Breast epithelium (tissue), 4 donors: Measurements from ENCODE around the gene COA4. TPM values are rescaled to one million over a fixed set of nuclear protein-coding genes. Genes with fewer than 3 reads are reported as not detected.

ENCODE experiments used
- DNase-seq, 2 donors: peaks; one replicate each; pipeline ENCODE4 v3.0.0-alpha.2; 2019; ENCODE audit warnings: low spot score in 2 of 2
- H3K27ac ChIP-seq, 2 donors: fragments of 200-600 bp; sonication (generic) in 1 of 2; one replicate each; pipeline ENCODE4 v1.5.1; 2016 to 2019; ENCODE audit warnings: mild to moderate bottlenecking in 1 of 2
- H3K27me3 ChIP-seq, 2 donors: fragments of 200-600 bp; sonication (generic) in 1 of 2; one replicate each; pipeline versions ENCODE4 v1.5.1 to v1.6.0; 2017 to 2019; ENCODE audit warnings: control low read depth in 1 of 2, mild to moderate bottlenecking in 1 of 2
- H3K36me3 ChIP-seq: fragments of 200-600 bp; one replicate; pipeline ENCODE4 v1.5.1; 2019
- H3K4me1 ChIP-seq, 2 donors: fragments of 200-600 bp; sonication (generic); one replicate each; pipeline ENCODE4 v1.5.1; 2016 to 2019; ENCODE audit warnings: control low read depth in 1 of 2
- H3K4me3 ChIP-seq, 3 donors: fragments of 200-600 bp; sonication (generic); 1 replicate in 2 of 3; 2 replicates in 1 of 3; pipeline ENCODE4 v1.5.1; 2016 to 2019; ENCODE audit warnings: mild to moderate bottlenecking in 3 of 3, moderate library complexity in 2 of 3
- H3K9me3 ChIP-seq, 2 donors: fragments of 200-600 bp; sonication (generic) in 1 of 2; one replicate each; pipeline ENCODE4 v1.5.1; 2016 to 2019; ENCODE audit warnings: control low read depth in 1 of 2
- POLR2A ChIP-seq: fragments of 450-650 bp; IDR thresholded peaks from one replicate; pipeline ENCODE4 v1.6.1; 2016; ENCODE audit warnings: antibody characterized with exemption, mild to moderate bottlenecking, moderate library complexity
- POLR2AphosphoS5 ChIP-seq, 3 donors: sonication (generic); formaldehyde crosslinking; IDR thresholded peaks; one replicate each; pipeline ENCODE4 v1.6.1; 2017; ENCODE audit warnings: antibody characterized with exemption in 3 of 3
- intact Hi-C: fragments of 100-400 bp; cut with DNase I; formaldehyde crosslinking; loops from one replicate; pipeline ENCODE4 v1.15.1; 2023; ENCODE audit warnings: low total_unique reads
- total RNA-seq, 3 donors: library from RNA; depleted of rRNA; stranded (reverse); fragments of >200 nt; gene quantifications; one replicate each; pipeline ENCODE4 v1.1.0, GENCODE V29; 2016
- TF ChIP-seq, protein P1 (sequence below), 3 donors: fragments of 450-650 bp; IDR thresholded peaks; one replicate each; pipeline ENCODE4 v1.5.1; 2016 to 2017; ENCODE audit warnings: antibody characterized with exemption in 3 of 3, mild to moderate bottlenecking in 3 of 3, moderate library complexity in 3 of 3

The COA4 gene
- total RNA-seq, 3 donors from 2014 or later = 58.9 to 76.7 (median 74.2) TPM

DNA sequence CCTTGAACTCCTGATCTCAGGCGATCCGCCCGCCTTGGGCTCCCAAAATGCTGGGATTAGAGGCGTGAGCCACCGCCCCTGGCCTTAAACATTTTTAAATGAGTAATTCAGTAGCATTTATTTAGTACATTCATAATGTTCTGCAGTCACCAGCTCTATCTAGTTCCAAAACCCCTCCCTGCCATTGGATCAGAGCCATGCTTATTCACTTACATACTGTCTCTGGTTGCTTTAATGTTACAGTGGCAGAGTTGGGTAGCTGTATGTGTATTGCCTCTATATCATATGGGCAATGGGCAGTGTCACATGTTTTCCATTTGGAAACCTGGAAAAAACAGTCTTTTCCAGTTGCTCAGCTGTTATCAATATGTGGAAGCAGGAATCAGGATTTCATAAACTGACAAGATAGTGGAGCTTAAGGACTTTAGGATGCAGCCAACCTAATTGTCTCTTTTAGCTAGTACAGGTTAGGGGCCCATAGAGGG, 10.5 kb downstream of the COA4 start:
- TF ChIP-seq POLR2AphosphoS5 (IDR thresholded peaks at IDR 0.05) = no peak
- no peak for TF ChIP-seq POLR2A
- TF ChIP-seq, protein P1, sequence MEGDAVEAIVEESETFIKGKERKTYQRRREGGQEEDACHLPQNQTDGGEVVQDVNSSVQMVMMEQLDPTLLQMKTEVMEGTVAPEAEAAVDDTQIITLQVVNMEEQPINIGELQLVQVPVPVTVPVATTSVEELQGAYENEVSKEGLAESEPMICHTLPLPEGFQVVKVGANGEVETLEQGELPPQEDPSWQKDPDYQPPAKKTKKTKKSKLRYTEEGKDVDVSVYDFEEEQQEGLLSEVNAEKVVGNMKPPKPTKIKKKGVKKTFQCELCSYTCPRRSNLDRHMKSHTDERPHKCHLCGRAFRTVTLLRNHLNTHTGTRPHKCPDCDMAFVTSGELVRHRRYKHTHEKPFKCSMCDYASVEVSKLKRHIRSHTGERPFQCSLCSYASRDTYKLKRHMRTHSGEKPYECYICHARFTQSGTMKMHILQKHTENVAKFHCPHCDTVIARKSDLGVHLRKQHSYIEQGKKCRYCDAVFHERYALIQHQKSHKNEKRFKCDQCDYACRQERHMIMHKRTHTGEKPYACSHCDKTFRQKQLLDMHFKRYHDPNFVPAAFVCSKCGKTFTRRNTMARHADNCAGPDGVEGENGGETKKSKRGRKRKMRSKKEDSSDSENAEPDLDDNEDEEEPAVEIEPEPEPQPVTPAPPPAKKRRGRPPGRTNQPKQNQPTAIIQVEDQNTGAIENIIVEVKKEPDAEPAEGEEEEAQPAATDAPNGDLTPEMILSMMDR (IDR thresholded peaks at IDR 0.05) = no peak
- DNase-seq = no peak
- Histone ChIP-seq H3K4me1 (no peaks in the 10 kb centered on the region), H3K36me3 (no peaks in the 10 kb centered on the region), H3K4me3 (no peak overlapping the region), H3K27me3 (no peaks in the 10 kb centered on the region), H3K27ac (no peak overlapping the region), H3K9me3 (no peaks in the 10 kb centered on the region)
- intact Hi-C loops = no loop called here

DNA sequence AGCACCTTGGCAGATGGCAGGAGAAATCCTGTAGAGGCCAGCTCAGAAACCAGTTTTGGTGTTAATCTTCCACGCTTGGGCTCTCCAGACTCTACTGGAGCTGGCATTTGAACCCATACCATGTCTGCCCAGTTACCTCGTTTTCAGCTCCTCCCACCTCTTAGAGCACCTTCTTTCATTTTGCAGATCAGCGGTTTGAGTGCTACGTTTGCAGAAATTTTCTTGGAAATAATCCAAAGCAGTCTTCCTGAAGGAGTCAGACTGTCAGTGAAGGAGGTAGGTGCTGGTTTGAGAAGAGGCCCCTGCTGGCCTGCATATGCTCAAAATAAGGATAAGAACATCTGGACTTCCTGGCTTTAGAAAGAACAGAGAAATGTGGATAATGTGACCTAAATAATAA, 13.7 kb downstream of the COA4 start:
- TF ChIP-seq, protein P1 (IDR thresholded peaks at IDR 0.05) = no peak
- no peak for TF ChIP-seq POLR2AphosphoS5 (IDR thresholded peaks at IDR 0.05)
- no peak for TF ChIP-seq POLR2A
- no peaks in the 10 kb centered on the region for H3K4me1 ChIP-seq
- H3K36me3 ChIP-seq = no peaks in the 10 kb centered on the region
- H3K4me3 ChIP-seq = no peak overlapping the region
- no peaks in the 10 kb centered on the region for H3K9me3 ChIP-seq
- intact Hi-C loops = no loop called here
- no peak overlapping the region for H3K27ac ChIP-seq
- DNase-seq = no peak
- no peaks in the 10 kb centered on the region for H3K27me3 ChIP-seq

DNA sequence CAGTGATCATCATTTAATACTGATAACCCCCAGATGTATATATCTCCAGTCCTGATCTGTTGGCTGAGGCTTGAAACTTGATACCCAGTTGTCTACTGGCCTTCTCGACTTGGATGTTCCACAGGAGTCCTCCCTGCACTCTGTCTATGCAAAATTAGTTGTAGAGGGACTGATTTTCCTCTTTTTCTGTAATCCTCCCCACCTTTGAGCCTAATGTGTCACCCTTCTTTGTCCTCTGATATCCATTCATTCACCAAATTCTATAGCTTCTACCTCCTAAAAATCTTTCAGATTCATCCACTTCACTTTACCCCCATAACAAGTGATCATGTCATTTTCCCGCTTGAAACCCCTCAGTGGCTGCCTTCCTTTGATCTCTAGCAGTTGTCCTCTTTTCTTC, 16.4 kb downstream of the COA4 start:
- TF ChIP-seq POLR2A = no peak
- intact Hi-C loops = no loop called here
- H3K4me3 ChIP-seq = no peak overlapping the region

DNA sequence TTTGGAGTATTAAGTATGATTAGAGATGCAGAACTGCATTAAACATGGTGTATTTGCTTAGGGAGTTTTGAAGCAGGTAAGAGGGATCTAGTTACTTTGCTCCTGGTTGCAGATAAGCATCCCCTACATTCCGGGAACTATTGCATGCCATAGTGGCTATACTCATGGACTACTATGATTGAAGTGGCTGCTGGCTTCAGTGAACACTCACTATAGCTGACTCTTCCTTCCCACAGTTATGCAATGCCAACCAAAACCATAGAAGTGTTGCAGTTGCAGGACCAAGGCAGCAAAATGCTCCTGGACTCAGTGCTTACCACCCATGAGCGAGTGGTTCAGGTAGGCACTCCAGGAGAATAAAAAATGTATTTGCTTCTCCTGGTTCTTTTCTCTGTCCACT, 17.0 kb downstream of the COA4 start:
- no peaks in the 10 kb centered on the region for H3K27me3 ChIP-seq
- no peaks in the 10 kb centered on the region for H3K4me1 ChIP-seq
- intact Hi-C loops = no loop called here
- no peak overlapping the region for H3K27ac ChIP-seq
- no peak overlapping the region for H3K4me3 ChIP-seq
- TF ChIP-seq POLR2A = no peak
- TF ChIP-seq, protein P1 (IDR thresholded peaks at IDR 0.05) = no peak
- no peak for TF ChIP-seq POLR2AphosphoS5 (IDR thresholded peaks at IDR 0.05)
- H3K9me3 ChIP-seq = no peaks in the 10 kb centered on the region
- no peaks in the 10 kb centered on the region for H3K36me3 ChIP-seq
- no peak for DNase-seq

More for the DNA sequence above, 16.4 kb downstream of the COA4 start:
- Histone ChIP-seq H3K9me3 (no peaks in the 10 kb centered on the region), H3K36me3 (no peaks in the 10 kb centered on the region), H3K27ac (no peak overlapping the region), H3K4me1 (no peaks in the 10 kb centered on the region), H3K27me3 (no peaks in the 10 kb centered on the region)
- no peak for DNase-seq

DNA sequence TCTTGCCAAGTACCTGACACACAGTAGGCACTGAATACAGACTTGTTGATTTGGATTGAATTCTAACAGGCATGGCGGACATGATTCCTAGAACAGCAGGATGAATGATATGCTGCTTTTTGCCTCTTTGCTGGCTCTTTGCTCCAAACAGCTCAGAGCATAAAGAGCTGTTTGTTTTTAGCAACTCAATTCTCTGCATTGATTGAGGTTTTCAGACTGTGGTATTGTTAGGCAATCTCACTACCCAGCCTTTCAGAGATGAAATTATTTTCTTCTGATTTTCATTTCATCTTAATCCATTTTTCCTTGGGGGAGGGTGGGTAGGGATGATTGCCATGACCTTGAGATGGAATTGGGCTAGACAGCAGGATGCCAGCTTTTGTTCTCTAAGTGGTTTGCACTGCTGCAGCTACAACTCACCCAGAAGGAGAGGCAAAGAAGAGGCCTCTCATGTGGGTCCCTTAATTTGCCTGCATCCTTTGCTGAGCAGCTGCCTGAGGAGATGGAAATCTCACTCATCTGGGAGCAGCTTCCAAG, 20.5 kb downstream of the COA4 start:
- TF ChIP-seq POLR2AphosphoS5 (IDR thresholded peaks at IDR 0.05) (no peak), POLR2A (no peak)
- TF ChIP-seq, protein P1 (IDR thresholded peaks at IDR 0.05) = no peak
- Histone ChIP-seq H3K36me3 (no peaks in the 10 kb centered on the region), H3K27ac (no peak overlapping the region), H3K4me1 (no peaks in the 10 kb centered on the region), H3K4me3 (no peak overlapping the region), H3K27me3 (no peaks in the 10 kb centered on the region), H3K9me3 (no peaks in the 10 kb centered on the region)
- intact Hi-C loops = no loop called here
- no peak for DNase-seq

DNA sequence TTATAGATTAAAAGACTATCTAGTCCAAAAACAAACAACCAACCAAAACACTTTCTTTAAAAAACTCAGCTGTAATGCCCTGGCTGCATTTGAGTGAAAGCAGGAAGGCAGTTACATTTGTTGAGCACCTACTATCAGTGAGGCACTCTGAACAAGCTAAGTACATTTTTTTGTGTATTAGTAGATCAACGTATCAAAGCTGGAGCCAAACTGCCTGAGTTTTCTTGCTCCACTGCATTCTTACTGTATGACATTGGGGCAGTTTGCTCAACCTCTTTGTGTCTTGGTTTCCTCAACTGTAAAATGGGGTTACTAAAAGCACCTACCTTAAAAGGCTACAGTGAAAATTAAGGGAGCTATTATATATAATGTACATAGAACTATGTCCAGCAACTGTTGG, 22.0 kb downstream of the COA4 start:
- TF ChIP-seq POLR2A (no peak), POLR2AphosphoS5 (IDR thresholded peaks at IDR 0.05) (no peak)
- TF ChIP-seq, protein P1 (IDR thresholded peaks at IDR 0.05) = no peak
- Histone ChIP-seq H3K36me3 (no peaks in the 10 kb centered on the region), H3K9me3 (no peaks in the 10 kb centered on the region), H3K27me3 (no peaks in the 10 kb centered on the region), H3K4me1 (no peaks in the 10 kb centered on the region), H3K27ac (no peak overlapping the region), H3K4me3 (no peak overlapping the region)
- DNase-seq = no peak
- intact Hi-C loops = no loop called here
